Stimulated activated CD4-positive, alpha-beta T cell treated with anti-CD3 and anti-CD28 coated beads, Interleukin-1b, Interleukin-23, amount 100 ng/mL, for 24 hours (primary cell): Measurements from ENCODE around the gene ACVR1B.

Source experiments
- DNase-seq, 4 experiments: peaks; one replicate each; pipeline ENCODE4 v3.0.0-alpha.2; 2020; ENCODE audit warnings: low read depth in 4 of 4, low spot score in 1 of 4

Gene ACVR1B

DNA sequence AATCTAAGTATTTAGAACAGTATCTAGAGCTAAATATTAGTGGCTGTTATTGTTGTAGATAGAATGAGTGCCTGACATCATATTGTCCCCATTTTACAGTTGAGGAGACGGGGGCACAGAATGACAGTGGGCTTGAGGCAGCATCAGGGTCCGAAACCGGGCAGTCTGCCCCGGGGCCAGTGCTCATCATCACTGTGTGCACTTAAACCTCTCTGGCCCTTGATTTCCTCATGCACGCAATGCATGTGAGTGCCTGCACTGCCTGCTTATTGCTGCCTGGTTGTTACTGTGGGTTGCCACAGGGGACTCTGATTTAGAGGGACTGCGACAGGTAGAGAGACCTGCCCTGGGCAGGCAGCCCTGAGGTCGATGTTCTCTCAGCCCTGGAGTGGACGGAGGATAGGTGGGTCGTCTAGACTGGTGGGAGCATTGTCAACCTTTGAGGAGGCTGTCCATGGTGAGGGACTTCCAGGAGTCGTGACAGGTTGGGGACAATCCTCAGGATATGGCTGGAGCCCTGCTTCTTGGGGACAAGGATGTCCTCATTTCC, 34.4 kb upstream of the ACVR1B start:
- DNase-seq: no peak

DNA sequence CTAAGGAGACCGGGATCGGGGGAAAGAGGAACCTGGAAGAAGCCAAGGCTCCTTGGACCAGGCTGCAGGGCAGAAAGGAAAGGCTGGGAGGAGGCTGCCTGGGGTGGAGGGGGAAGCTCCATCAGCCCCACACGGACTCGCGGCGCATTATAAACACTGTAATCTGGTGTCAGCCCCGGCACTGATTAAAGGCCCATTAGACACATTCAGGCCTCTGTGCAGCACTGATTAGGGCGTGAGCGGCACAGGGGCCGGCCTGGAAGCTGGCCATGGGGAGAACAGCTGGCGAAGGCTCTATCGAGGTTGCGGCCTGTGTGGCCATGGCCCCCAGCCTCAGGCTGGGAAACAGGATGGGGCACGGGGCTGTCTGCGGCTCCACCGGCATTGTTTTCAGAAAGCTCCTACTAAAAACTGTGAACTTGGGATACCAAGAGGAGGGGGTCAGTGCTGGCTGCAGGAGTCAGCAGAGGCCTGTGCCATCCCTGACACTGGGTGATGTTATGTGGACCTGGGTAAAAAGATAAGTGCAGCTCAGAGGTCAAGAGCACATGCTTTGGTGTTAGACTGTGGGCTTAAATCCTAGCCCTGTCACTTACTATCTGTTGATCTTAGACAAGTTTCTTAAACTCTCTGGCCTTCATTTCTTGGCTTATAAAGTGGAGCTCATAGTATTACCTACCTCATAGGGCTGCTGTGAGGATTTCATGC, 33.6 kb upstream of the ACVR1B start:
- DNase-seq: no peak

DNA sequence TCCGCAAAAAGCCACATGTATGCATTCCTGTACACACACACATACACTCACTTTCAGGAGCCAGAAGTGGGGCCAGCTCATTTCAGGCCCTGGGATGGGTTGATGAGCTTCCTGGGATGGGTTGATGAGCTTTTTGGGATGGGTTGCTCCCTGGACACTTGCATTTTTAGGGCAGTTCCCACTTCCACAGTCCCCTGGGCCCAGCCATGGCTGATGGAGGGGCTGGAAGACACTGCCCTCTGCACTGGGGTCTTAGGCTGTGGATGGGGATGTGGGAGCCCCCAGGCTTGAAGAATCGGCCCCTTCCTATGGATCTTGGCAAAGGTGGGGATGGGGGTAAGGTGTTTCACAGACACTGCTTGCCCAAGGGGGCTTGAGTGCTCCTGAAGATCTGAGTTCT, 31.5 kb upstream of the ACVR1B start:
- DNase-seq: no peak

DNA sequence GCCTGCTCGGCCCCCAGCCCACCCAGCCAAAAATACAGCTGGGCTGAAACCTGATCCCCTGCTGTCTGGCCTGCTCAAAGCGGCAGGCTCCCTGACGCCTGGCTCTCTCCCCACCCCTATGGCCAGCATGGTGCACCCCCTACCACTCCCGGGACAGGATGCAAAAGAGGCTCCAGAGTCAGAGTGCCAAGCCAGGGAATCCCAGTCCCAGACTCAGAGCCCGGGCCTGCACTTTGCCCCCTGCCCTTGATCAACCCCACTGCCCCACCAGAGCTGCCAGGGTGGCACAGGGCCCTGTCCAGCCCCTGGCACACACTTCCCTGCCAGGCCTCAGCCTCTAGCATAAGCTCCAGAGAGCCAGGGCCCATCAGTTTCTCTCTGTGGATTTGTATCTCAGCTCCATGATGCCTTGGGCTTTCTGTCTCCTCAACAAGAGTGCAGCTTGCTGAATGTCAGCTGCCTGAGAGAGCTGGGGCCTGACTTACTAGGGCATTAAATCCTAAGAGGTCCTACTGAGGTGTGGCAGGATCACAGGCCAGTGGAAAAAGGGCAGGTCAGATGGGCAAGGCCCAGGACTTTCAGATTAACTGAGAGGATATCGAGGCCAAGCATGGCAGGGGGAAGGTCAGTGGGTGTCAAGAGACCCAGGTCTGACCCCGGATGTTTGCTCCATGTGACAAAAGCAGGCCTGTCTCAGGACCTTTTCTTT, 30.3 kb upstream of the ACVR1B start:
- no peak for DNase-seq

DNA sequence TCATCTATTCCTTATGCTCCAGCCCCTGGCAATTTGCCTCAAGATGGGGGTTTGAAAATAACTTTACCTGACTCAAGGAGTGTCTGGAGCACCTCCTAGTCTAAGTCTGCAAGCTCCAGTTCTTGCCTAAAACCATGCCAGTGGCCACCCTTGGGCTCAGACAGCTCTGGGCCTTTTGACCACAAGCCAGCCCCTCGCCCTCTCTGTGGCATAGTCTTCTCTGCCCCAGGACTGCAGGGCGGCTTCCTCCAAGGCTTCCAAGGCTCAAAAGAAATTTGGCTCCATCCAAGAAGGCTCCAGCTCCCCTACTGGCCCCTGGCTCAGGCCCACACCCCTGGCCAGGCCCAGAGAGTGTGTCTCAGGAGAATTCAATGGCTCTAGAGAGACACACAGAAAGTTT, 29.4 kb upstream of the ACVR1B start:
- no peak for DNase-seq

DNA sequence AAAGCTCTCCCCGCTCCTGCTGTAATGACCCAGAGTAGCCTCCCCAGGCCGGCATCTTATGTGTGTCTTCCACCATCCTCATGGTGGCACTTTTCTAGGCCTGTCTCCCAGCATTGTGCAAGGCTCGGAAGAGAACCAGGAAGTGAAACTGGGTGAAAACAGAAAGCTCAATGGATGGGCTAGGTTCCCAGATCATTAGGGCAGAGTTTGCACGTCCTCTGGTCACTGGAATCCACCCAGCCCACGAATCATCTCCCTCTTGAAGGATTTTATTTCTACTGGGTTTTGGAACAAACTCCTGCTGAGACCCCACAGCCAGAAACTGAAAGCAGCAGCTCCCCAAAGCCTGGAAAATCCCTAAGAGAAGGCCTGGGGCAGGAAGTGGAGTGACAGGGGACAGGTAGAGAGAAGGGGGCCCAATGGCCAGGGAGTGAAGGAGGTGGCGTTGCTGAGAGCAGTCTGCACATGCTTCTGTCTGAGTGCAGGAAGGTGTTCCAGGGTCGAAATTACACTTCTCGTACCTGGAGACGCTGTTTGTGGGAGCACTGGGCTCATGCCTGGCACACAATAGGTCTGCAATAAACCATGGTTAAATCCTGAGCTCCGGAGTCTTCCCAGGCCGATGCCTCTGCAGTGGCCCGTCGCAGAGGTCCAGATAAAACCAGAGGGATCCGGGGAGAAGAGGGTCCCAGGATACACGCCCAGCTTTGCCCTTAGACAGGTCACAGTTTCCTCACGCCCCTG, 28.6 kb upstream of the ACVR1B start:
- no peak for DNase-seq

DNA sequence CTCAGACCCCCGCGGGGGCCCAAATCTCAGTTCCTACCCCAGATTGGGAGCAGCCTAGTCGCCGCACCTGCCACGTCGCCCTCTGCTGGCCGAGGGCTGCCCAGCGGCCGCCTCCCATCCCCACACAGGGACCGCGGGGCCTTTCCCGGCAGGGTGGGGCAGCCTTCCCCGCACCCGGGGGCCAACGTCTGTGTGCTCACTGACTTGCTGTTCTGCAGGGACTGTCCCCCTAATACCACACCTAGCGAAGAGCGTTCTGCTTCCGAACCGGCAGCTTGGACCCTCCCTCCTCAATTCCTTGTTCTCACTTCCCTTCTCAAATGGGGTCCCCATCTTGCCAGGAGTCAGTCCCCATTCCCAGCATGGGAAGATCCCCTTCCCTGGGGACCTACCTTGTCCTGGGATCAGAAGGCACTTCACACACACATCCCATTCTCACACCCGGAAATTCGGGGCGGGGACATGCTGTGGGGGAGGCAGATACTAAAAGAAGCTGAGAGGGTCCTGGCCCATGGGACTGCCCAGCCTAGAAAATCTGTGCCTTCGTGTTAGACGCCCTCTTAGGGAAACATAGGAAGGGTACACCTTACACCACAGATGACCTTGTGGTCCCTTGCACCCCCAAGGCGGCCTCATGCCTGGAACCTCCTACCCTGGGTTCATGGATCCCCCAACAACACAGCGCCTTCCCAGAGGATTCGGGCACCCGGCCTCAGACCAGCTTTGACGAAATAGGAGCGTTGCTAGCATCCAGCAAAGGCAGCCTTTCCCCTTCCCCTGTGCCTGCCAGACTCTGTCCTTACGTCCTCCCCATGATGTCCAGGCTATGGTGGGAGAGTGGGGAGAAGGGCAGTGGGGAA, 27.8 kb upstream of the ACVR1B start:
- peak; percentile 25 to 48 (median 41) for DNase-seq

DNA sequence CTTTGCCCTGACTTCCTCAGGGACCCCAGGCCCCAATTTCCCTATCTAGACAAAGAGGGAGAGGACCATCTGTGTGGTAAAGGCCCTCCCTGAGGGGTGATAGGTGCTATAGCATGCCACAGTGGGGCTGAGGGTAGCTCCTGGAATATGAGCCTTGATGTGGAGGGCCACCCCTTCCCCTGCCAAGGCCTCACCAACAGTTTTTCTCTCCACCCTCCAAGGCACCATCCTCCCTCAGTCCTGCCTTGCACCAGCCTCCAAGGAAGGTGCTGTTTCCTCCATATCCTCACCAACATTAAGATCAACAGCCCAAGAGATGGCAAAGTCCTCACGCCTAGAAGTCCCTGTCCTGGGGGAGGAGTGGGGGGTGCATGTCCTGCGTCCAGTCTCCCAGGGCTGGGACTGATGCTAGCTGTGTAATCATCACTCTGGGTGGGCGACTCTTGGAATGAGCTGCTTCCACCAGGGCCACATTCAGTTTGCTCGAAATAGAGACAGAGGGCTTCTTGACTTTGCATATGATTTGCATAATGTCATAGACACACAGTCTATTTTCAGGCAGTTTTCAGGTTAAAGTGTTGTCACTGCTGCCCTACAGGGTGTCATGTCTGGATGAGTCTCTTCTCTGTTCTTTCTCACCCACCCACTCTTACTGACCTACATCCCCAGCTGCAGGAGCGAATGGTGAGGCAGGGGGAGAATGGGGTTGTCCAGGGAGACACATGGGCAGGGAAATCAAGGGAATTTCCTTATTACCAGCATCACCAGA, 26.8 kb upstream of the ACVR1B start:
- no peak for DNase-seq

DNA sequence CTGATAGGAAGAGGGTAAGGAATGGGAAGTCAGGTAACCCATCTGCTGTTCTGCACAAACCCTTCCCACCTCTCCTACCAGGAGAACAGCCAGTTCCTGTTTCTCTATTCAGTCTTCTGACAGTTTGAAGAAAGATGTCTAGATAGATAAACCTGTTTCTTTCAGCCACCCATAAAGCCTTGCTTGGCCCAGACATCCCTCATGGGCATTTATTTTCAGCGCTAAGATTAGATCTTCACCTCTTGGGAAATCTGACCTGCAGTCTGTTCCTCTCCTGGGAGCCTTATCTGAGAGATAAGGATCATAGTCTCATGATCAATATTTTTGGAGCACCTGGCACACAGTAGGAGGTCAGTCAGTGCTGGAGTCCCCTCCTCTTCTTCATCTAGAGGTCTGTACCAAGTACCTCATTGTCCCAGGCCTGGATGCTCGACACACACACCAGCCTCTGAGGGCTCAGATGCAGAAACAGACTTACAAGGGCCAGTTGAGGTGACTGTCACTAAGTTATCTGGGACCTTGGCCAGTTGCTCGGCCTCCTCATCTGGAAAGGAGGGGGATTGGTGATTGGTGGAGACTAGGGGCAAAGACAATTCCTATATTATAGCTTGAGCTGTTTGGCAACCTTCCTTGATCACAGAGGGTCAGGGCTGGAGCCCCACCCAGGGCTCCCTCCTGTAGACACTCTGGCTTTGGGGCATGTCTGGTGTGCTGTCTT, 26.0 kb upstream of the ACVR1B start:
- DNase-seq: no peak

DNA sequence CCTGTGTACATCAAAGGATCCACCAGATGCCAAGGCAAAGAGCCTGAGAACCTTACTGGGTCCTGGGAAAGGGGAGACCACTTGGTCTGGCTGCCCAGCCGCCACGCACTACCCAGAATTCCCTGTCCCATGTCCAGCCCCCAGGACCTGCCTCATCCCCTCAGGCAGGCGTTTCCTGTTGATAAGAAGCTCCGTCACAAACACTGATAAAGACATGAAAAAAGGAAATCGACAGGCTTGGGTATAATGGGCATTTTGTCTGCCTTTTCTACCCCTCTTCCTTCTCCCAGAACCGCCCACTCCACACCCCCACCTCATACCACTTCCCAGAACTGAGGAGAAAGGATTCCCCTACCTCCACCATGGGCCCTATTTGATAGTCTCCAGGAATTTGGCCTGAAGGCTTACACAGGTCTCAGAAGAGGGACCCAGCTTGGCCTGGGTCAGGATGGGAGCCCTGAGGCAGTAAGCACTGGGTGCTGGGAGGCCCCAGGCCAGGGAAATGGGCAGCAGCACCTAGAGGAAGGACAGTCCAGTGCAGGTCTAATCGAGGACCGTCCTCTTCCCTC, 25.4 kb upstream of the ACVR1B start:
- no peak for DNase-seq

DNA sequence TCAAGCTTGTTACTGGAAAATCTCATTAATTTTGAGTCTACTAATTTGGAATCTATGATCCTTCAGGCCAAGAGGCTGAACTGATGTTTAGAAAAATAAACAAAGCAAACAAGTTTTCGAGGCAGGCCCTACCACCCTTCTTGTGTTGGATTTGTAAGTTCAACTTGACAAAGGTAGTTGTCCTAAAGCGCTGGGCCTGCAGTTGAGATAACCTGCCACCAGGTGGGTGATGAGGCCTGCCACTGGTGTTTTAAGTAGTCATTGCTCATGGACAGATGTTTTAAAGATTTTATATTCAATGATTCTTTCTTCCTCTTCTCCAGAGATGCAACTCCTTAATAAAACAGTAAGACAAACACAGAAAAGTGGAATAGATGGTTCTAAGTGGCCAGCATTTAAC, 24.8 kb upstream of the ACVR1B start:
- peak in 3 of 4 experiments; percentile 24 to 35 (median 26) for DNase-seq

DNA sequence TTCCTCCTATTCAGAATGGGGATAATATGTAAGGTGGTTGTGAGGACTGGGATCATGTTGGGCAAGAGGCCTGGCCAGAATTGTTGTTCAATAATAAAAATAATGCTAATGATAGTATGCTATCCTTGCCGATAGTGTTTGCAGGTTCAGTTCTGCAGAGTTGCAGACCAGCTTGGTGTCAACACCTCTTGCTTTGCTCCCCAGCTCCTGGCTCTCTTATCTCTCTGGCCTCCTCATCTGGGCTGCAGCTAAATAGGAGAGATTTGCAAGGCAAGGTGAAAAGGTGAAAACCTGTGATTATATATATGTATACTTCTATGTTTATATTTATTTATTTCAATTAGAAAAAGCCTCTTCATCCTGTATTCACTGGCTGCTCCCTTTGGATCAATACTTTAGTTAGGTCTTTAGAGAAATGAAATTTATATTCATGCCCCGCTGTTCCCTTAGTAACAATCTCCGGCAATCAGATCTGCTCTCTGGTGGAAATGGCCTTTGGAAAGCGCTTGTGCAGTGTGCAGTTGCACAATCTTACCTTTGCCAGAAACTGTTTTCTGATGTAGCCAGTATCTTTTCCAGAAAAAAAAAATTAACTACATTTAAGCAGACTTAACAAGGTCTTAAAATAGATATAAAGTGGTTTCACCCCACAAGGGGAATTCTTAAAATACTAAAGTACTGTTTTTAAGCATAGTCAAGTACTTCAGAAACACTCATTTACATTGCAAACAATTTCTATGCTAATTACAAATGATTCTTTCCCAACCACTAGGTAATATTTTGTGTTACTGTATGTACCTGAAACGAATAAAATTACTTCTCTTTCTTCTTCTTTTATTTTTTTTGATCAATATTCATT, 19.1 kb upstream of the ACVR1B start:
- no peak for DNase-seq

DNA sequence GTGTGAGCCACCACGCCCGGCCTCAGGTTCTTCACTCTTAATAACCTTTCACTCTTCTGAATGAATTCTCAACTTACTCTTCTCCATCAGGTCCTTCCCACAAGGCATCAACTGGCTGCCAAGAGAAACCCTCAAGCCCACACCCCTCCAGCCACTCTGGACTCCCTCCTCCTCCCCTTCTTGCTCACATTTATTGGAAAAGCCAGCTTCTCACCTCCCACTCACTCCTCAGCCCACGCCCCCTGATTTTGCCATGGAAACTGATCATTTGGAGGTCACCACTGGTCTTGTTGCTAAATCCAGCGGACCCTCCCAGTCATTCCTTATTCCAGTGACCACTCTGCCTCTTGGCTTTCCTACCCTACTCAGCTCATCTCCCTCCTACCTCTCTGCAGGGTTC, 17.4 kb upstream of the ACVR1B start:
- DNase-seq: no peak

DNA sequence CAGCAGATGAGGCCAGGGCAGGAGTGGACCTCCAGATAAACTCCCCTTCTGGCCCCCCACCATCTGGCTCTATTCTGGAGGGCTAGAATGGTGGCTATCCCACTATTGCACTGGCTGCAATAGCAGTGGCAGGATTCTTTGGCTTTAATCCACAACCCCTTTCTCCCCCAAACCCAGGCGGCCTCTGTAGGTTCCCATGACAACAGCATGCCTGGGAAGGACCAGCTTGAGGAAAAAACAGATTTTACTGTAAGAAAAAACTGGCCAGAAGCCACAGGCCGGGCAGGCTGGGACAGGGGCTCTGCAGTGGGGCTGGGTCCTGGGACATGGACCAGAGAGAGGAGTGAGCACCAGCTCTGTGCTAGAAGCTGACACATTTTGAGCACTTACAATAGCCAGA, 13.6 kb upstream of the ACVR1B start:
- DNase-seq: no peak

DNA sequence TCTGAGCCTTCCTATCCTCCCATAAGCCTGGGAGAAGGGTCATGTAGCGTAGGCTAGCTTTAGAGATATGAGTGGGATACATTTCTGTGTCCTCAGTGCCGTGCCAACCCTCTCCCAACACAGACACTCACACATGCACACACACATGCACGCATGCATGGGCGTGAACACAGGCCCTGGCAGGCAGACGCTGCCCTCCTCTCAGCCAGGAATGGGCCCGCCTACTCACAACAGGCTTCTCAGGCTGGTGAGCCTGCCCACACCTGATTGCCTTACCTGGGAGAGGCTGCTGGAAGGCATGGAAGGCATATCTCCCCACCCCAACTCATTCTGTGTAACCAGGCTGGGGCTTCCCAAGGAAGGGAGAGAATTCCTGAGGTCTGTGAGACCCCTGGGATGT, 12.8 kb upstream of the ACVR1B start:
- no peak for DNase-seq

DNA sequence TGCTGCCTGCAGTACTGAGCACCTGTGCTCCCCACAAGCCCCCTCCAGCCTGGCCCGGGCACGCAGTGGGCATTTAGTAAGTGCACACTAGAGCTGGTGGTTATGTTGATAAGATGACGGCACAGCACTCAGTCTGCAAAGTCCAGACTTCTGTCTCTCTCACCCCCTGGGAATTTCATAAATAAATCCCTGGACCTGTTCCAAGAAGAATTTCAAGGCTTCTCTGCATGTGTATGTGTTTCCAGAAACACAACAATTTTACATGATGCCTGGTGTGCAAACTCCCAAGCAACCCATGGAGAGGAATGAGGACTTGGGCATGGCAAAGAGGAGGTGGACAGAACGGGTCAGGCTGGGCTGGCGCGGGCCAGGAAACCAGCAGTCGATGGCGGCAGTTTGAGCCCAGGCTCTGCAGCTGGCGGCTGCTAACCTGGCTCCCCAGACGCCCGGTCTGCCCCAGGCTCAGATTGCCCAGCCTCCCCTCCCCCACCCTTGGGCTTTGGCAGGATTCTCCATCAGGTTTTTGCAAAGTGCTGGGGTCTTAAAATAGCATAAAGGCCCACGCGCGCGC, 10.4 kb upstream of the ACVR1B start:
- no peak for DNase-seq

DNA sequence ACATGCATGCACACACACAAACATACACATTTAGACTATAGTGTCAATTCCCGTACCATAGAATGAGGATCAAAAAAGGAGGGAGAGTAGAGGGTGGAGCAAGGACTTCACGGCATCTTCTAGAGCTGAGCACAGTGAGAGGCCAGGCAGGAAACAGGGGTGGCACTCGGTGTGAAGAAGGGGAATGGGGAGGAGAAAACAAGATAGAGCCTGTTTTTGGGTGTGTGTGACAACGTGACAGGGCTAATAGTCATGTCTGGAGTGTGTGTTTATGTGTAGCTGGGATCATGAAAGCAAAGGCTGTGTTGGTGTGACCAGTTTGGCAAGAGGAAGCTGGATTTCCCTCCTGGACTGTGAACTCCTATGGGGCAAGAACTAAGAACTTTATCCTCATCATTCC, 9.9 kb upstream of the ACVR1B start:
- DNase-seq: no peak

DNA sequence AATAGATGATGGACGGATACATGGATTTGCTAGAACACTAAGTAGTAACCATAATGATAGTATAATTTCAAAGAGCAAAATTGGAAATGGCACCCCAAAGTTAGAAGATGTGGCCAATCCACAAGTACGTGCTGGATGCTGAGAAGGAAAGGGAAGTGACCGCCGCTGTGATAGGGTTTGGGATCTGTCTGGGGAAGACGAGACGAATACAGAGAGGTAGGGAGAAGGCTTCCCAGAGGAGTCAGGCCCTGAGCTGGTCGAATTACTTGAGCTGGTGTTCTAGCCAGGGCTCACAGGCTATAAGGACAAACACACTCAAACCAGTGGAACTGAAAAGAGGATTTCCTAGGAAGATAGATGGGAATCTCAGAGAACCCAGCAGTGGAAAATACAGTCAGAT, 9.4 kb upstream of the ACVR1B start:
- no peak for DNase-seq
